Activated T-helper 9 cell treated with anti-CD3 and anti-CD28 coated beads, Interleukin-2, amount 50 U/mL, for 16 hours (primary cell): ENCODE results near the gene LRGUK.
"Not testable (repeated sequence)": the region's sequence is repeated elsewhere in the genome, so short reads cannot be mapped to it uniquely, and the experiment has no call there.

ENCODE experiments used
- DNase-seq: peaks from one replicate; pipeline ENCODE4 v3.0.0-alpha.2; 2020; ENCODE audit warnings: low read depth

LRGUK gene

DNA sequence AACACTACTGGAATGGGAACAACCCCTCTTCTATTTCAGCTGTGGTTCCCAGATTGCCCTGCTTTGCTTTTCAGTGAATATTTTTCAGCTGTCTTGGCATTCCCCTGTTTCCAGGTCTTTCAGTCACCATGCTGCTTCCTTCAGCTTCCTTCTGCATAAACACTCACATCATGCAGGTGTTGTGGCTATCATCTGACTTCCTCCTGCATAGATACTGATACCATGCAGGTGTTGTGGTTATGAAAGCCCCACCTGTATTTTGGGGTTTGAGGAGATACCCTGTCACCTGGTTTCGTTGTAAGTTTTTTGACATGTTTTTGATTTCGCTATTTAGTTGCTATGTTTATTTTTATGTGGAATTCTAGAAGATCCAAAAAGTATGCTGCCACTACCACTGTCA lies 118.1 kb downstream of the LRGUK start:
- DNase-seq = no peak

DNA sequence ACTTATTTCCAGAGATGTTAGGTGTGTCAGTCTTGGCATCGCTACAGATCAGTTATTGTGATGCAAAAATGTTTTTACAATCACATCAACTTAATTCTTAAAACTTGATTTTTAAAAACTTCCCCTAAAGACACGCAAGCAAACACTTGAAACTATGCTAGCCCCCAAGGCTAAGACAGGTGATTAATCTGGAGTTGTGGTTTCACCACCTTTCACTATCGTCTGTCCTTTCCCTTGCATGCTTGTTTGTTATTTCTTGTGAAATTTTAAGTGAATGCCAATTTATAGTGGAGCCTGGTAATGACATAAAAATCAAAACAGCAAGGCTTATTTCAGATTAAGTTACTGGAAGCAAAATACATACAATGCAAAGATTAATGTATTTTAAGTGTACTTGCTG lies 119.2 kb downstream of the LRGUK start:
- DNase-seq = no peak

DNA sequence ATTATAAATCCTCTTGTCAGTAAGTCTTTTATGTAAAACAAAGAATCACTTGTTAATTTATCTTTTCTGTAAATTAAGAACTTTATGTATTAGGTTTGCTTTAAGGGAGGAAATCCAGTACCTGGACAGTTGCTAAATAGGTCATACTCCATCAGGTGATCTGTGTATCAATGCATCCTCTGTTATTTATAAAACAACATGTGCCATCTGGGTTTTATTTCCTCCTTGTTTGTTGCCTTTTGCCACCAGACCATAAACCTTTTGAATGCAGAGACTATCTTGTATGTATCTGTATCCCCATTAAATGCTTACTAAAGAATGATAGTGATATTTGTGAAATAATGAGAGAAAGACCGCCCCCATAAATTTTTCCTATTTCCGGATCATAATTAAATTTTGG lies 119.6 kb downstream of the LRGUK start:
- DNase-seq = no peak

DNA sequence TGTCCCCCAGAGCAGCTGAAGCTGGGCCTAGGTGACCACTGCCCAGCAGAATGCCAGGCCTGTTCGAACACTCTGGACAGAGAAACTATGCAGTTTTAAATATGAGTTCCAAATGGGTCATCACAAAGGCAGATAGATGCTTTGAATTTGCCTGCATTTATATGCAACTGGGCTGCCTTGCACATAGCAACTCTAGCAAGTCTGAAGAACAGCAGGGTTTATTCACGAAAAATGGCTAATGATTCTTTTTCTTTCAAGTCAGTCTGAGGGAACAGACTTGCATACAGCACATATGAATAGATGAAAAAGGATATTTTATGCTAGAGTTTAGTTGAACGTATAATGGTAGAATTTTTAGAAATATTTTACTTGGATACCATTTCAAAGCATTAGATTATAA lies 121.1 kb downstream of the LRGUK start:
- DNase-seq = no peak

DNA sequence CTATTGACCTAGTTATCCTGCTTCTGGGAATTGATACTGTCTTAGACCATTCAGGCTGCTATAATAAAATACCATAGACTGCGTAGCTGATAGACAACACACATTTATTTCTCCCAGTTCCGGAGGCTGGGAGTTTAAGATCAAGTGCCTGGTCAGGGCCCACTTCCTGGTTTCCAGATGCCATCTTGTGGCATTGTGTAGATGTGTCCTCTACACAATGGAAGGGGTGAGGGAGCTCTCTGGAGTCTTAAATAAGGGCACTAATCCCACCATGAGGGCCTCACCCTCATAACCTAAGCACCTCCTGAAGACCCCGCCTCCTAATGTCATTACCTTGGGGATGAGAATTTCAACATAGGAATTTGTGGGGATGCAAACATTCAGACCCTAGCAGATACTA lies 127.2 kb downstream of the LRGUK start:
- DNase-seq = no peak

DNA sequence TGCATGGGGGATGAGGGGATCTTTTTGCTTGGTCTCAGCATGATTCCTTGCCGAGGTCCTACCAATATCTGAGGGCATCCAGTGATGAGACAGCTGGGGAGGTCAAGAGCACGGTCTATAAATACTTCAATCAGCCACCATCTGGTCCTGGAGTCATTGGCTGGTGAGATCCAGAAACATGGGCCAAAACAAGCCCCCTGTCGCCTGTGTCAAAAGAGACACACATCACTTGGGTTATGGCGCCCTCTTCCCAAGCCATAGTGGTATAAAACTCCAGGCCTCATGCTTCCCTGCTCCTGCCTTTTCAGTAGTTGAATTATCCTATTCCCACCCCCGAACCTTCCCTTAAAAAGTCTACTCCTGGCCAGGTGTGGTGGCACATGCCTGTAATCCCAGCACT lies 128.7 kb downstream of the LRGUK start:
- DNase-seq = no peak

DNA sequence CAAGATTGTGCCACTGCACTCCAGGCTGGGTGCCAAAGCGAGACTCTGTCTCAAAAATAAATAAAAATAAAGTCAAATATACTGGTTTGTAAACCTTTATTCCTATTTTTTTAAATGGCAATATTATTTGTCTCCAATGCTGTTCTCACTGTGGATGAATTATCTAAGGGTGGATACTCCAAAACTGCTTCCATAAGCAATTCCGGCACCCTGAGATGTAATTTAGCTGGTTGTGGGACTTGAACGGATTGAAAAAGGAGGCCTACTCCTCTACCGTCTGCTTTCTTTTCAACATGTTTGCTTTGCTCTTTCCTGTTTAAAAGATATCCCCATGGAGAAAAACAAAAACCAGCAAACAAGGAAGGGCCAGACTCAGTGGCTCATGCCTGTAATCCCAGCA lies 135.2 kb downstream of the LRGUK start:
- DNase-seq = no peak

DNA sequence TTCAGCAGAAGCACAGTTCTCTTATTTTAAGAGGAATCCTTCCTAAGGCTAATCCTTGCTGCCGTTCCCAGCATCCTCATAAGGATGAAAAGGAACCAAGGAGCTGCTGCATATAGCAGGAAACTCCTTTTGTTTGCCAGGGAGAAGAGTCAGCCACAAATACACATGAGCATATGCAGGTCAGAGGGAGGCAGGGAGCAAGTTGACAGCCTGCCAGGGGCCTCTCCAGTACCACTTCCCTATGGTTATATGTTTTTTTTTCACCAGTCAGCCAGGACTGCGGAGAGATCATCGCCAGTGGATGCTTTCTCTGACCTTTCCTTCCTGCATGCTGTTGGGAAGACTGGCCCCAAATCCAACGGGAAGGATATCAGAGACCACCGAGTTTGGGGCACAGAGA lies 149.8 kb downstream of the LRGUK start:
- DNase-seq = no peak

DNA sequence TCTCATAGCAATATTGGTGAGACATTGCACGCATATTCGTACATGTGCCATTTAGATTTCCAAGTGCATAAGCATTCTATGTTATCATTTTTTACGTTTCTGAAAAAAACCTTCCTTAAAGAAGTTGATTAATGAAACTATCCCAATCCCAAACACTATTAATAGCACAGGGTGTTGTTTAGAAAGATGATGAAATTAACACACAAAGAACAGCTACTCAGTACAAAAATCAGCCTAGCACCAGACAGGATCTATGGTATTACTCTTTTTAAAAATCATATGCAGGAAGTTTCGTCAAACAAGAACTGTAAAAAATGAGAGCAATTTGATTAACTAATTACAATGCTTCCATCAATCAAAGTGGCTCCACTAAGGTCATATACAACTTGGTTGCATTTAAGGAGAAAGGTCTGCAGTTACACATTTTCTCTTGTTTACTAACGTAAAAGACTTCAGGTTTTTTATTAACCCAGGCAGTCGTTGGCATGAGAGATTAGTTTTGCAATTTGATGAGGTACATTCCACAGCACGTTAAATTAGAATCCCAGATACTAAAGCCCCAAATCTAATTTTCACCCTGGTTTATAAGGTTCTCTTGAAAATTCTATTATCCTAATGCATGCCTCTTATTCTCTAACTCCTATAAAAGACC lies 151.5 kb downstream of the LRGUK start:
- no peak for DNase-seq

DNA sequence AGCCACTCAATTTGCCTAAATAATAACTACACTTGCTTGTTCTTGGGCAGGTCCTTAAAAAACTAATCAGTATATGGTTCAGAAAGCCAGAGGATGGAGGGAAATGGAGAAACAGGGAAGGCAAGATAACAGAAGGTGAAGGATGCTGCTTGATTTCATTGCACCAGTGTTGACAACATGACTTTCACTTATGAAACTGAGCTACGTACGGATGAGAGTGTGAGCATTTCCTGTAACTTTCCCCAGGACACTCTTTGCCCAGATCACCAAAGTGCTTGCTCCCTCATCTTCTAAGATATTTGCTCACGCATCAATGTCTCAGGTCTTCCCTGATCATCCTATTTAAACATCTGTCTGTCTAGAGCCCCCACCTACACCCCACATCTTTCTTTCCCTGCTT lies 152.2 kb downstream of the LRGUK start:
- DNase-seq = no peak

DNA sequence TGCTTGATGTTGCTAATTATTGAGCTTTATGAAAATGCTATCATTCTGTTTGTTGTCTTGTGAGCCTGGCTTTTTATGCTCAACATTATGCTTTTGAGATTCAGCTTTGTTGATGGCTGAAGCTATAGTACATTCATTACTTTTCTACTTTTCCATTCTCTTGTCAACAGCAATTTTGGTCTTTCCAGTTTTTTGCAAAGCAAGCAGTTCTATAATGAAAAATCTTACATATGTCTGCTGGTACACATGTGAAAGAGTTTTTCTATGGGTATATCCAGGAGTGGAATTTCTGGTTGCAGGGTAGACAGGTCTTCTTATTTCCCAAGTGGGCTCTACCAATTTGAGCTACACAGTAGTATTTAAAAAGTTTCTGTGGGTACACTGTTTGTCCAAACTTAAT lies 152.8 kb downstream of the LRGUK start:
- DNase-seq = no peak

DNA sequence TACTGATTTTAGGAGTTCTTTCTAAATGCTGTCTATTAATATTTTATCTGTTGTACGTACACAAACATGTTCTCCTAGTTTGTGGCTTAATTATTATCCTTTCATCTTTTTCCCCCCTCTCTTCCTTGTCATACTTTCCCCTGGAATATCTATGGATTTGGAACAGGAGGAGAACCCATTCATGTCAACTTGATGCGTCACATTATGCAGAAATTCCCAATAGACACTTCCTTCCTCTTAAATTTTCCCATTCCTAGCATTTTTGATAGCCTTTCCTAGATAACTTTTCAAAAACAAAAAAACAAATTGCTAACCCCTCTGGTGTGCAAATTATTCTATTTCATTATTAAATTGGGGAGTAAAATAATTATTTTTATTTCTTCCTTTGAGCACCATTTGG lies 153.4 kb downstream of the LRGUK start:
- no peak for DNase-seq

DNA sequence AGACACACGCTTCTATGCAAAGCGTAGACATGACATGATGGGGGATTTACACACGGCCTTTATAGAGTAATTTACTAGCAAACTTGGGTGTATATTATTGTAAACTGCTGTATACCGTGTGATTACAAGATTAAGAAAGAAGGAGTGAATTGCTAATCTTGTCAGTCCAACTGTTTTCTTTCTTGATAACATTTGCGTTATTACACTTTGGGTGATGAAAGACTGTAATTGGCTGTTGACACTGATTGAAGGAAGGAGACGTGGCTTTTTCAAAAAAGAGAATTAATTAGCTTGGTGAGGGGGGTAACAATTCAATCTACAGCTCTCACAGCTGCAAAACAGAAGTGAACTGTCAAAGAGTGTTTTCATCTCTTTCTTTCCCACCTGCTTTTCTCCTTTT lies 156.9 kb downstream of the LRGUK start:
- no peak for DNase-seq

DNA sequence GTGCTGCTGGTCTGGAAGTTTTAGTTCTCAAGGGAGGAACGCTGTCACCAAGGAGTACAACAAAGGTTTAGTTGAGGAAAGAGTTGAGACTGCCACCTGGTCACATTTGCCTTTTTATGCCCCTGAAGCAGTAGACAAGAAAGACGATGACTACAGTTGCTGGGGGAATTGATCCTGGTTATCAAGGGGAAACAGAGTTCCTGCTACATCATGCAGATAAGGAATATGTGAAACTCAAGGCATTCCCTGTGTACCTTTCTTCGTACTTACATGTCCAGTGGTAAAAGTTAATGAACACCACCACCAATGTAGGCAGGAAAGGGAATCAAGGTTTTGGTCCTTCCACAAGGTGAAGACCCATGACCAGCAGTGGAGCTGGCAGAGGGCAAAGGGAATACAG lies 157.8 kb downstream of the LRGUK start:
- no peak for DNase-seq

DNA sequence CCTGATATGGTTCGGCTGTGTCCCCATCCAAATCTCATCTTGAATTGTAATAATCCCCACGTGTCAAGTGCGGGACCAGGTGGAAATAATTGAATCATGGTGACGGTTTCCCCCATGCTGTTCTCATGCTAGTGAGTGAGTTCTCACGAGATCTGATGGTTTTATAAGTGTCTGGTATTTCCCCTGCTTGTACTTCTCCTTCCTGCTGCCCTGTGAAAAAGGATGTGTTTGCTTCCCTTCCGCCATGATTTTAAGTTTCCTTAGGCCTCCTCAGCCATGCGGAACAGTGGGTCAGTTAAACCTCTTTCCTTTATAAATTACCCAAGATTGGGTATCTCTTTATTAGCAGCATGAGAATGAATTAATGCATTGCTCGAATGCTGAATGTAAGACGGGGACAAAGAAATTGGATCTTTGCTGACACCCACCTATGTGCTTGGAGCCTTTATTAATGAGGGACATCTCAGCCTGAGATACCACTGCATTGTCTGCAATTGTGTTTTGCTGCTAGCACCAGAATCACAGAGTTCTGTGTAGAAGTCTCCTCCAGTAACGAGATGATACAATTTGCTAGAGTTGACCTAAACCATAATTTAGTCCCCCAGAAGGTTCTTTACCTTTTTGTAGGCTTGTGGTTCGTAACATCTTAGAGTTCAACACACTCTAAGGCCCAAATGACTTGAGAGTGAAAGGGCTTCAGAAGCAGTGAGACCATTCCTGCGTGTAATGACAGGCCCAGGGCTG lies 160.9 kb downstream of the LRGUK start:
- DNase-seq = no peak

DNA sequence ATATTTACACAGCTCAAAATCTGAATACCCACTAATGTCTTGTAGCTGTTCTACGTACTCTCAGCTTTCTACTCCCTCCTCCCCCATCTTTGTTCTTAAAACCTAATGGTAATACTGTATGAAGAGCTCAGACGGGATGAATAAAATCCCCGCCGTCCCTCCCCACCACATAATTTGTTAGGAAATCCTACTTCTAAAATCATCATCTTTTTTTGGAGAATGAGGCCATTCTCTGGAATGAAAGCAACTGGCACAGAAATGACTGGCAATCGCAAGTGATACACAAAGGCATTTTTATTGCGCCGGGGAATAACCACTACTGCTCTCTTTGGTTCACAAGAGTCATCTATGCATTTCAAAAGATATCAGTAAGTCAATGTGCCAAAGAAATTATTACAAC lies 162.3 kb downstream of the LRGUK start:
- DNase-seq = no peak

DNA sequence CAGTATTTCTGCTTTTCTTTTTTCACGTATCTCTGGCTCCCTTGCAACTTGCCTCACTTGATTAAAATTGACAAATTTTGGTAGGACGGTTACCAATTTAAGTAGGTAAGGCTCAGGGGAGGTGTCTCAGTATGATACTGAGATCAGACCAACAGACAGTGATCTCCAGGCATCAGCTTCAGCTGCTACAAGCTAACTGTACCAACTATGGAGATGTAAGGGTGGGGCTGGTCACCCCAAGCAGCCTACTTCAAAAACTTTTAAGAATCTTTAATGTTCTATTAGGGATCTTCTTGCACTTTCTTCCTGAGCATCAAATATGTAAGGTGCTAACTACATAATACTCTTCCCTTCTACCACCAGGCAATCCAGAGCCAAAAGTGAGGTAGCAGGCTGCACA lies 162.7 kb downstream of the LRGUK start:
- DNase-seq = no peak

DNA sequence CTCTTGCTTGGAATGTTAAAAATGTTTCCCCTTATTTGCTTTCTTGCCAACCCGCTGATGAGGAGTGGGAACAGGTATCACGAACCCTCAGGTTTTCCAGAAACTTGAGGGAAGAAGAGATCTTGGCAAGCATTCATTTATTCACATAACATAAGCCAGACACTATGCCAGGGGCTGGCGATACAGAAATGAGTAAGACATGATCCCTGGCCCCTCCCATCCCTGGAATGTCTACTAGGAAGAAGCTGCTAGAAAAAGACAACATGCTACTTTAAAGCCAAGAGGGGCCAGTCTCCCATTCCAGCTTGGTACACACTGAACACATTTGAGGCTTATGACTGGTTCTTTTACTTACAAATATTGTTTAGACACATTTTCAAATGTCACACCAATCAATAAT lies 163.1 kb downstream of the LRGUK start:
- no peak for DNase-seq

DNA sequence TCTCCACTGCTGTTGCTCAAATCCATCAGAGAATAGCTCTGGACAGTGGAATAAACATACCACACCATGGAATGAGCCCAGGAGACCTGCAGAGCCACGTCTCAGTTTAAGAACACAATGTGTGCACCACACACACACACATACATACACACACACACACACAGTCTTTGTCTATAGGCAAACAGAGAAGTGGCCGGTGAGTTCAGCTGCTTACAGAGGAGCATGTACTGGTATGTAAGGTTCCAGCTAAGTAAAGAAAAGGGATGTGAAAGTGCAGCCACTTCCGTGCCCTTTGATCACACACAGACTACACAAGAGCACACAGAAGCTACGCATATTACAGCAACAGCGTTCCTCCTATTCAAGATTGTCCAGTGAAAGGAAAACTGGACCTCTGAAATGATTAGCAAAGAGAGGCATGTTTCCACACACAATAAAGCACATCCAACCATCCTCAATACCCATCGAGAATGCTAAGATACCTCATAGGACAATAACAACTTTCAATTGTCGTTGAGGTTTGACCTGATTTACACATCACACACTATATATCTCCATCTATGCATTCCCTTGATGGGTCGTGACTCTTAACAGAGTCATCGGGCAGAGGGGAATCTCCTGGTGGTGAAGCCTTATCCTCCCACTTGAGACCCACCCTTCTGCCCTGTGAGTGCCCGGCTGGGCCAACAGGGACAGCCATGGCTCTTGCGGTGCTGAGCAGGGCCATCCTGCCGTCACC lies 166.0 kb downstream of the LRGUK start:
- no peak for DNase-seq

DNA sequence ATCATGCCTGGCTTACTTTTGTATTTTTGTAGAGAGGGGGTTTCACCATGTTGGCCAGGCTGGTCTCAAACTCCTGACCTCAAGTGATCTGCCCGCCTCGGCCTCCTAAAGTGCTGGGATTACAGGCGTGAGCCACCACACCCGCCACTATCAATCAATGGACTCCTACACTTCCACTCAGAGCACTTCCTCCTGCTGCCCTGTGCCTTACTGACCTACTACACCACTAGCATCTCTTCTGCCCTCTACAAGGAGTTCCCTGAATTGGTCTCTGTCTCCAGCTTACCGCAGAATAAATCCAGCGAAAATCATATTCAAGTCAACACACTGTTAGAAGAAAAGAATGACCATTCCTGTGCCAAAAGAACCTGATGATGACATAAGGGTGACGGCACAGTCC lies 168.8 kb downstream of the LRGUK start:
- not testable (repeated sequence) for DNase-seq

DNA sequence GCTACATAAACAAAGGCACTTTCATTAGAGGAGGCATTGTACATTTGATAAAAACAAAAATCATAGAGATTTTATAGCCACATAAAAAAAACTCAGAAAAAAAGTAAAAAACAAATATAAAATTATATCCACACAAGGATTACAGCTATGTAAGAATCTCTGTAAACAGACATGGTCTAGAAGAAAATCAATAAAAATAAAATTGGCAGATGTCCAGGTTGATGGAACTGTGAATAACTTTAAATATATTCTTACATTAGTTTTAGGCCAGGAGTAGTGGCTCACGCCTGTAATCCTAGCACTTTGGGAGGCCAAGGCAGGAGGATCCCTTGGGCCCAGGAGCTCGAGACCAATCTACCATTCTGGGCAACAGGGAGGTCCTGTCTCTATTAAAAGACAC lies 170.3 kb downstream of the LRGUK start:
- DNase-seq = no peak

DNA sequence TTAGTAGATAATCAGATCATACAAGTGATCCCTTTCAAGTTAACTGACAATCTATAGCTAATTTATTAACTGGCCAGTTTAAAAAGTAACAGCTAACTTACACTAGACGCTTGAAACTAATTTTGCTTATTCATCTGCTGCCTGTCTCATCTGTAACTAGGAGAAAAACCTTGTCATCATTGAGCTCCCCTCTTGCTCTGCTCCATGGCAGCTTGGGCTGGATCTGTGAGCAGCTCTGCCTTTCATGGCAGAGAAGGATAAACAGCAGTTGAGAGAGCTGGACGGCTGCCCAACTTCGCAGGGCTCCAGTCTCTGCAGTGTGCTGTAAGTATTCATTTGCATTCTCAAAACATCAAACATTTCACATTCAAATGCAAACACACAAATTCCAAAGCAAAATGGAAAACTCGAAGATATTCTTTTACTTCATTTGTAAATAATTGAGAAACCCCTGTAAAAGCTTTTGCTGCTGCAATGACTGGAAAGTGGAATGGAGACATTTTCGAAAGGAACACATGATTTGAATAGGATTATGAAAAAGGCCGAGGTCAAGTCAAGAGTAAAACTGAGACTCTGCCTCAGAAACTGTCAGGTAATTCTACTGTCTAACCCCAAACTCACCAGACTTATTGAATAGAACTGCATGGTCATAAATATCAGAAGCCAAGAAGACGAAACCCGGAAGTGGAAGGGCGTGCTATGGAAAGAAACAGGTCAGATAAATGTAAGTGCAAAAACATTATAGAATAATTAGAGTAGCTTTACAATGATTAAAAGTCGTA lies 172.0 kb downstream of the LRGUK start:
- DNase-seq = no peak

DNA sequence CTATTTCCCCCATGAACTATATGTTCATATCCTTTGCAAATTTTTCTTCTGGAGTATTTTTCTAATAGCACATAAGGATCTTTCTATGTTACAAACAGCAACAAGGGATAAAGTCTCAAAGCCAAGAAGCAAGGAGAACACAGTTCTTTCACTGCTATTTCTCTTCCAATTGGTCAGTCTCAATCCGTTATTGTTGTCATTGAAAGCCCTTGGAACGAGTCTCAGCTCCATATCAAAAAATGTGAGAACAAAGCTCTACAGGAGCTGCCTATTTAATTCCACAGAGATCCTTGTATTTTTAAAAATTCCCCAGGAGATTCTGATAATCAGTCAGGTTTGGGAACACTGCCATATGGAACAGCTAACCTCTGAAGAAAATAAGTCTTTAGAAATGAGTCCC lies 173.8 kb downstream of the LRGUK start:
- DNase-seq = no peak
